Activated T-cell treated with anti-CD3 and anti-CD28 coated beads, Interleukin-2, amount 50 U/mL, for 4 hours (primary cell): Measurements from ENCODE around the gene NPTX1. TPM values are rescaled to one million over a fixed set of nuclear protein-coding genes. Genes with fewer than 3 reads are reported as not detected.

ENCODE experiments used
- ATAC-seq, 2 donors: fragments of 200-7000 bp; cut with Tn5 transposase; one replicate each; pipeline ENCODE4 v1.10.0; 2021
- DNase-seq: peaks from one replicate; pipeline ENCODE4 v3.0.0-alpha.2; 2020
- H3K27me3 Mint-ChIP-seq: one replicate; pipeline ENCODE4 v1.8.0; 2021; ENCODE audit warnings: low read depth, mixed read lengths
- H3K36me3 Mint-ChIP-seq: one replicate; pipeline ENCODE4 v1.8.0; 2022; ENCODE audit warnings: mixed read lengths; ENCODE audit not compliant: insufficient read depth
- H3K4me1 Mint-ChIP-seq: one replicate; pipeline ENCODE4 v1.8.0; 2021; ENCODE audit warnings: low read depth, mixed read lengths
- H3K4me3 Mint-ChIP-seq: one replicate; pipeline ENCODE4 v1.8.0; 2021; ENCODE audit warnings: mild to moderate bottlenecking, moderate library complexity, mixed read lengths
- H3K9me3 Mint-ChIP-seq: one replicate; pipeline ENCODE4 v1.8.0; 2021; ENCODE audit warnings: mixed read lengths
- total RNA-seq, 3 donors: library from RNA; stranded (reverse); gene quantifications; one replicate each; pipeline ENCODE4 v1.2.1, GENCODE V29; 2021

The NPTX1 gene
- total RNA-seq, 3 donors from 2014 or later, result 14.0 to 22.2 (median 21.4) TPM

DNA sequence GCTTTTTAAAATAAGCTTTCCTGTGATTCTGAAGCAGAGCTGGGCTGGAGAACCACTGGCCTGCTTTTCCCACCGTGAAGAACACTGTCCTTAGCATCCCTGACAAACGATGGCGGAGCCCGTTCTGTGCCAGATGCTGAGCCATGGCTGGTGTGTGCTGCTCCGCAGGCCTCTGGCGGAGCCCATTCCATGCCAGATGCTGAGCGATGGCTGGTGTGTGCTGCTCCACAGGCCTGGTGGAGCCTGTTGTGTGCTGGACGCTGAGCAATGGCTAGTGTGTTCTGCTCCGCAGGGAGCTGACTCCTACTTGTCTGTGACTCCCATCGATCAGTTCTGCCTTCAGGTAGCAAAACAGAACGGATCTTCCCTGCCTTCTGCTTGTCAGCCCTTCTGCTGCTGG, 57.2 kb downstream of the NPTX1 start:
- no peak for DNase-seq
- peaks cover 3% of the 10 kb centered on the region for H3K27me3 Mint-ChIP-seq
- peaks cover 28% of the 10 kb centered on the region for H3K4me1 Mint-ChIP-seq
- no peak for ATAC-seq
- no peak overlapping the region for H3K4me3 Mint-ChIP-seq
- H3K9me3 Mint-ChIP-seq, result no peaks in the 10 kb centered on the region
- peaks cover 7% of the 10 kb centered on the region for H3K36me3 Mint-ChIP-seq

DNA sequence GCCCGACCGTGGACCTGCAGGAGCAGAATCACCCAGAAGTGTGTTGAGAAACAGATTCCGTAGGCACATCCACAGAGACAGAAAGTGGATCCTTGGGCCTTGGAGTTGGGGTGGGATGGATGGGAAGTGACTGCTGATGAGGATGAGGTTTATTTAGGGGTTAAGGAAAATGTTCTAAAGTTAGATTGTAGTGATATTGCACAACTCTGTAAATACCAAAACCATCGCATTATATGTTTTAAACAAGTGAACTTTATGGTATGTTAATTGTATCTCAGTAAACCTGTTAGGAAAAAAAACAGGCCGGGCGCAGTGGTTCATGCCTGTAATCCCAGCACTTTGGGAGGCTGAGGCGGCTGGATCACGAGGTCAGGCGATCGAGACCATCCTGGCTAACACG, 57.8 kb downstream of the NPTX1 start:
- peaks cover 5% of the 10 kb centered on the region for H3K27me3 Mint-ChIP-seq
- ATAC-seq, result no peak
- no peak overlapping the region for H3K4me3 Mint-ChIP-seq
- no peak for DNase-seq
- H3K4me1 Mint-ChIP-seq, result peaks cover 27% of the 10 kb centered on the region
- H3K36me3 Mint-ChIP-seq, result peaks cover 7% of the 10 kb centered on the region
- no peaks in the 10 kb centered on the region for H3K9me3 Mint-ChIP-seq

Other genes starting within 250 kb of the NPTX1 start
- gene RNF213, start 215.8 kb downstream of the NPTX1 start, total RNA-seq, result 100 to 1,000 TPM; 205 to 289 (median 262) TPM
- 10 to 100 TPM; 11.2 to 12.9 (median 12.4) TPM for gene ENDOV, start 61.4 kb downstream of the NPTX1 start, total RNA-seq
- 10 to 100 TPM; 76.1 to 98.3 (median 89.5) TPM for gene RPTOR, start 68.2 kb upstream of the NPTX1 start, total RNA-seq